NOMO-1 treated with DMSO at 0.1 percent for 48 hours (cell line): ENCODE results near the gene ZNF385C.
"Not testable (repeated sequence)": the region's sequence is repeated elsewhere in the genome, so short reads cannot be mapped to it uniquely, and the experiment has no call there.

Experiments used
- DNase-seq: peaks from one replicate; lab custom pipeline; 2025; ENCODE audit not compliant: unreplicated experiment; lab: John Stamatoyannopoulos, UW

Gene ZNF385C

GRCh38 chr17:42023524-42024349 is 74.5 kb downstream of the ZNF385C start:
- DNase-seq = peak; percentile 93

- DNase-seq = not testable (repeated sequence)
Observed at GRCh38 chr17:42020845-42021244, 77.4 kb downstream of the ZNF385C start.

- peak; percentile 90 for DNase-seq
Observed at GRCh38 chr17:42019509-42020404, 78.5 kb downstream of the ZNF385C start, which contains the start of gene NKIRAS2. Gene NKIRAS2, plus strand, starts transcription at chr17:42020090. Its CDS starts 1,488 bp downstream, at chr17:42021578.

- no peak for DNase-seq
Observed at GRCh38 chr17:42018988-42019387, 79.3 kb downstream of the ZNF385C start.

- no peak for DNase-seq
Observed at GRCh38 chr17:42018339-42018738, 79.9 kb downstream of the ZNF385C start.

GRCh38 chr17:42017866-42018200 is 80.4 kb downstream of the ZNF385C start:
- DNase-seq = no peak

GRCh38 chr17:42016941-42017865 is 81.1 kb downstream of the ZNF385C start, which contains the start of gene DNAJC7:
Gene DNAJC7, minus strand, starts transcription at chr17:42017439. Its CDS starts 23 bp downstream, at chr17:42017416.
- peak; percentile 92 for DNase-seq

GRCh38 chr17:42016411-42016831 is 81.9 kb downstream of the ZNF385C start:
- DNase-seq = no peak

GRCh38 chr17:42013740-42014139 is 84.5 kb downstream of the ZNF385C start:
- not testable (repeated sequence) for DNase-seq

- not testable (repeated sequence) for DNase-seq
Observed at GRCh38 chr17:42012363-42012762, 85.9 kb downstream of the ZNF385C start.

GRCh38 chr17:42010898-42011516 is 87.3 kb downstream of the ZNF385C start:
- DNase-seq = no peak

GRCh38 chr17:42010266-42010680 is 88.0 kb downstream of the ZNF385C start:
- peak; percentile 80 for DNase-seq

- DNase-seq = no peak
Observed at GRCh38 chr17:42009170-42009569, 89.1 kb downstream of the ZNF385C start.

GRCh38 chr17:42005166-42005565 is 93.1 kb downstream of the ZNF385C start:
- no peak for DNase-seq

- no peak for DNase-seq
Observed at GRCh38 chr17:42002792-42003301, 95.4 kb downstream of the ZNF385C start.

GRCh38 chr17:42002175-42002791 is 96.0 kb downstream of the ZNF385C start:
- no peak for DNase-seq

- DNase-seq = no peak
Observed at GRCh38 chr17:42001729-42002128, 96.5 kb downstream of the ZNF385C start.

GRCh38 chr17:42000413-42001133 is 97.7 kb downstream of the ZNF385C start:
- no peak for DNase-seq

GRCh38 chr17:41998497-41998896 is 99.8 kb downstream of the ZNF385C start:
- no peak for DNase-seq
